ENCODE results near the gene METAP2.
"Not testable (repeated sequence)": the region's sequence is repeated elsewhere in the genome, so short reads cannot be mapped to it uniquely, and the experiment has no call there.

Gene METAP2

GRCh38 chr12:95463050-95463449 lies 10.9 kb upstream of the METAP2 start:
- DNase-seq: no peak

- not testable (repeated sequence) for DNase-seq
Measured at GRCh38 chr12:95463776-95464175, 10.2 kb upstream of the METAP2 start.

- no peak for DNase-seq
Measured at GRCh38 chr12:95465275-95465674, 8.7 kb upstream of the METAP2 start.

- no peak for DNase-seq
Measured at GRCh38 chr12:95470300-95470699, 3.7 kb upstream of the METAP2 start.

GRCh38 chr12:95473231-95473883 lies 595 bp upstream of the METAP2 start:
- peak in 1 of 2 experiments; percentile 6 for DNase-seq

GRCh38 chr12:95474660-95474958 lies 657 bp downstream of the METAP2 start:
- no peak for DNase-seq

- no peak for DNase-seq
Measured at GRCh38 chr12:95480230-95480629, 6.3 kb downstream of the METAP2 start.

- no peak for DNase-seq
Measured at GRCh38 chr12:95481072-95481471, 7.1 kb downstream of the METAP2 start.

- DNase-seq: no peak
Measured at GRCh38 chr12:95481888-95482287, 7.9 kb downstream of the METAP2 start.

GRCh38 chr12:95482564-95482963 lies 8.6 kb downstream of the METAP2 start:
- not testable (repeated sequence) for DNase-seq

- no peak for DNase-seq
Measured at GRCh38 chr12:95484524-95484923, 10.6 kb downstream of the METAP2 start.

- no peak for DNase-seq
Measured at GRCh38 chr12:95487024-95487423, 13.1 kb downstream of the METAP2 start.

- no peak for DNase-seq
Measured at GRCh38 chr12:95492462-95492861, 18.5 kb downstream of the METAP2 start.

- DNase-seq: no peak
Measured at GRCh38 chr12:95494888-95495287, 20.9 kb downstream of the METAP2 start.

- DNase-seq: no peak
Measured at GRCh38 chr12:95495433-95495832, 21.5 kb downstream of the METAP2 start.

- no peak for DNase-seq
Measured at GRCh38 chr12:95497031-95497430, 23.1 kb downstream of the METAP2 start.

- no peak for DNase-seq
Measured at GRCh38 chr12:95498968-95499367, 25.0 kb downstream of the METAP2 start.

GRCh38 chr12:95499772-95500171 lies 25.8 kb downstream of the METAP2 start:
- DNase-seq: no peak

- no peak for DNase-seq
Measured at GRCh38 chr12:95504140-95504539, 30.2 kb downstream of the METAP2 start.

GRCh38 chr12:95505039-95505438 lies 31.1 kb downstream of the METAP2 start:
- DNase-seq: no peak

GRCh38 chr12:95506707-95507523 lies 33.0 kb downstream of the METAP2 start:
- no peak for DNase-seq

GRCh38 chr12:95509300-95509699 lies 35.3 kb downstream of the METAP2 start:
- DNase-seq: no peak

- DNase-seq: no peak
Measured at GRCh38 chr12:95511977-95512376, 38.0 kb downstream of the METAP2 start.

- DNase-seq: no peak
Measured at GRCh38 chr12:95513599-95513998, 39.6 kb downstream of the METAP2 start.

GRCh38 chr12:95515197-95515596 lies 41.2 kb downstream of the METAP2 start:
- no peak for DNase-seq
